ENCODE data around the gene WDR82. TPM values are rescaled to one million over a fixed set of nuclear protein-coding genes. Genes with fewer than 3 reads are reported as not detected.
A peak's percentile ranks its signal among the peaks of the same experiment; 100 is the strongest.

The WDR82 gene
- total RNA-seq, 4 donors from 2014 or later, result 14.6 to 44.9 (median 40.8) TPM

DNA sequence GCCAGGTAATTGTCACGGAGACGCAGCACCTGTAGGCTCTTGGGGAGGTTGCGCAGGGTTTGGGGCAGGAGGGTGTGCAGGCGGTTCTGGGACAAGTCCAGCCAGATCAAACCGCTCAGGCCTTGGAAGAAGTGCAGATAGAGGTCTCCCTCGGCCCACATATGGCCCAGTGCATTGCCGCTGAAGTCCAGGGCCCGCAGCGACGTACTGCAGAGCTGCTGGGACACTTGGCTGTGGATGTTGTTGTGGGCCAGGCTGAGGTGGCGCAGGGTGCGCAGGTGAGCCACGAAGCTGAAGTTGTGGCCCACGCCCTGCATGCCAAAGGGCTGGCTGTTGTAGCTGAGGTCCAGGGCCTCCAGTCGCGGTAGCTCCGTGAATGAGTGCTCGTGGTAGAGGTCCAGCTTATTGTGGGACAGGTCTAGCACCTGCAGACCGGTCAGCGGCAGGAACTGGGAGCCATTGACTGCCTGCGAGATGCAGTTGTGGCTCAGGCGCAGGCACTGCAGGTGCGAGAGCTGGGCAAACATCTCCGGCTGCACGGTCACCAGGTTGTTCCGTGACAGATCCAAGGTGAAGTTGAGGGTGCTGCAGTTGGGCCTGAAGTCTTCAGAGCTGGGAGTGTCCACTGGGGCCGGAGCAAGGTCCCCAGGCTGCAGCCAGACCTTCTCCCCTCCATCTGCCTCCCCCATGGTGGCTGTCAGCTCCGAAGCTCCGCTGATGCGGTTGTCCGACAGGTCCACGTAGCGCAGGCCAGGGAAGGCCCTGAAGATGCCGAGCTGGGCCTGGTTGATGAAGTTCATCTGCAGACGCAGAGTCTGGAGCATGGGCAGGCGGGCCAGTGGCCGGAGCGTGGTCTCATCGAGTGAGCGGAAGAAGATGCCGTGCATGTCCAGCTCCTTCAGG lies 55.9 kb downstream of the WDR82 start:
- no peak for TF ChIP-seq POLR2AphosphoS5 (IDR thresholded peaks at IDR 0.05)
- TF ChIP-seq POLR2A (IDR thresholded peaks at IDR 0.05), result no peak
- no peak overlapping the region for H3K27ac ChIP-seq
- H3K4me1 ChIP-seq, result peaks cover 7 to 21% (median 14%) of the 10 kb centered on the region in 4 donors
- DNase-seq, result no peak
- in situ Hi-C loops (cut with MboI; ENCODE audit: low pct_ligation_motif_present in 1 of 4, low pct_unique_long_range_greater_than_20kb in 1 of 4, low sequenced_read_pairs in 3 of 4), result no loop called here
- 89% methylated on average over 40 of the region's 41 CpGs; no CpG with 5 or more reads in 1 of the 2 donors for WGBS, 2 donors (ENCODE audit: low coverage in 1 of 2)
- no peaks in the 10 kb centered on the region for H3K36me3 ChIP-seq
- no peaks in the 10 kb centered on the region for H3K27me3 ChIP-seq
- intact Hi-C loops (cut with DNase I; ENCODE audit: low total_unique reads), result no loop called here
- no peak overlapping the region for H3K4me3 ChIP-seq
- H3K9me3 ChIP-seq, result no peaks in the 10 kb centered on the region

DNA sequence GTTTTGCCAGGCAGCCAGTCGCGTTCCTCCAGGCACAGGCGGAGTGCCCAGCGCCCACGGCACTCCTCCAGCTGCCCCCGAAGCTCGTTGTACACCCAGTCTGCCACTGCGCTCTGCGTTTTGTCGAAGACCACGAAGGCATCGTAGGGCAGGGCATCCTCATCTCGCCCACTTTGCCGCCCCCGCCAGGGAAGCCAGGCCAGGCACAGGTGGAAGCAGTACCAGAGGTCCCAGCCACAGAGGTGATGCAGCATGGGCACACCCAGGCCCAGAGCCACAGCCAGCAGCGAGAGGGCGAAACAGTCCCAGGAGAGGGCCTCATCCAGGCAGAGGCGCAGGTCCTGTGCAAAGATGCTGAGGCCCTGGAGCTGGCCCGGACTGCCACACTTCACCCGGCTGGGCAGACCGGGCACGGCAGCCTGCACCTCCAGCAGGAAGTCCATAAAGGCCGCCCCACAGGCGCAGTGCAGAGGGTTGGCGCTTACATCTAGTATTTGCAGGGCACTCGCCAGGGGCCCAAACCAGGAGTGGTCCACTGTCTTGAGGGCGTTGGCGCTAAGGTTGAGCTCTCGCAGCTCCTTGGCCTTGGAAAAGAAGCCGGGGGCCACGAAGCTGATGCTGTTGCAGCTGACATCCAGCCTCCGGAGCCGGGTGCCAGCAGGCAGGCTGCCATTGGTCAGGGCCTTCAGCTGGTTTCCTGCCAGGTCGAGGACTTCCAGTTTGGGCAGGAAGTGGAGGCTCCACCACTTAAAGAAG lies 56.7 kb downstream of the WDR82 start:
- in situ Hi-C loops (cut with MboI; ENCODE audit: low pct_ligation_motif_present in 1 of 4, low pct_unique_long_range_greater_than_20kb in 1 of 4, low sequenced_read_pairs in 3 of 4), result no loop called here
- 84 to 94% methylated on average over 7 to 27 of the region's 34 CpGs for WGBS, 2 donors (ENCODE audit: low coverage in 1 of 2)
- Histone ChIP-seq H3K27ac (no peak overlapping the region), H3K27me3 (no peaks in the 10 kb centered on the region), H3K4me3 (no peak overlapping the region), H3K9me3 (no peaks in the 10 kb centered on the region), H3K36me3 (no peaks in the 10 kb centered on the region), H3K4me1 (peaks cover 15 to 29% (median 22%) of the 10 kb centered on the region in 4 donors)
- intact Hi-C loops (cut with DNase I; ENCODE audit: low total_unique reads), result no loop called here
- DNase-seq, result no peak
- TF ChIP-seq POLR2AphosphoS5 (IDR thresholded peaks at IDR 0.05), result no peak
- no peak for TF ChIP-seq POLR2A (IDR thresholded peaks at IDR 0.05)
- no peak for TF ChIP-seq EP300 (IDR thresholded peaks at IDR 0.05; ENCODE audit: low read depth)
- no peak for TF ChIP-seq CTCF (IDR thresholded peaks at IDR 0.05)

DNA sequence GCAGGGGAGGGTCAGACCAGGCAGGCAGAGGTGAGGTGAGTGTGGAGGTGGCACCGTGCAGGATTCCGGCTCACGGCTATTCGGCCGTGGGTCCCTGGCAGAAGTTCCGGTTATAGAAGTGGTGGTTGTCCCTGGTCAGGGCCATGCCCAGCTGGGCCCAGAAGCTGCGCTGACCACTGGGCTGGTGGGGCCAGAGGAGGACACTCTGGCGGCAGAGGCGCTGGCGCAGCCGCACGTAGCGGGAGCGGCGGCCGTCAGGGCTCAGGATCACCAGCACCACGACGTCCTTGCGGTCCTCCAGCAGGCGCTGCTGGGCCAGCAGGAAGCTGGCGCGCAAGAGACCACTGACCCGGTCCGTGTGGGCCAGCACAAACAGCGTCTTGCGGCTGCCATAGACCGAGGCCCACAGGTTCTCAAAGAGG lies 57.3 kb downstream of the WDR82 start:
- Histone ChIP-seq H3K36me3 (no peaks in the 10 kb centered on the region), H3K27ac (no peak overlapping the region), H3K4me1 (peaks cover 21 to 35% (median 28%) of the 10 kb centered on the region in 4 donors), H3K4me3 (no peak overlapping the region), H3K27me3 (no peaks in the 10 kb centered on the region), H3K9me3 (no peaks in the 10 kb centered on the region)
- intact Hi-C loops (cut with DNase I; ENCODE audit: low total_unique reads), result no loop called here
- DNase-seq, result no peak
- no peak for TF ChIP-seq CTCF (IDR thresholded peaks at IDR 0.05)
- TF ChIP-seq POLR2A (IDR thresholded peaks at IDR 0.05), result no peak
- TF ChIP-seq EP300 (IDR thresholded peaks at IDR 0.05; ENCODE audit: low read depth), result no peak
- no peak for TF ChIP-seq POLR2AphosphoS5 (IDR thresholded peaks at IDR 0.05)
- in situ Hi-C loops (cut with MboI; ENCODE audit: low pct_ligation_motif_present in 1 of 4, low pct_unique_long_range_greater_than_20kb in 1 of 4, low sequenced_read_pairs in 3 of 4), result no loop called here
- 93% methylated on average over 27 of the region's 27 CpGs; no CpG with 5 or more reads in 1 of the 2 donors for WGBS, 2 donors (ENCODE audit: low coverage in 1 of 2)

- in situ Hi-C loops (cut with MboI; ENCODE audit: low pct_ligation_motif_present in 1 of 4, low pct_unique_long_range_greater_than_20kb in 1 of 4, low sequenced_read_pairs in 3 of 4) (no loop called here), intact Hi-C loops (cut with DNase I; ENCODE audit: low total_unique reads) (no loop called here)
- Histone ChIP-seq H3K4me1 (peaks cover 23 to 41% (median 30%) of the 10 kb centered on the region in 4 donors), H3K36me3 (no peaks in the 10 kb centered on the region), H3K9me3 (no peaks in the 10 kb centered on the region), H3K4me3 (no peak overlapping the region), H3K27ac (no peak overlapping the region), H3K27me3 (no peaks in the 10 kb centered on the region)
- peak; percentile 88 for DNase-seq
- 28% methylated on average over 9 of the region's 9 CpGs; no CpG with 5 or more reads in 1 of the 2 donors for WGBS, 2 donors (ENCODE audit: low coverage in 1 of 2)
- TF ChIP-seq POLR2AphosphoS5 (IDR thresholded peaks at IDR 0.05) (peak in 1 of 3 donors; percentile 34), POLR2A (IDR thresholded peaks at IDR 0.05) (no peak), EP300 (IDR thresholded peaks at IDR 0.05; ENCODE audit: low read depth) (no peak), CTCF (IDR thresholded peaks at IDR 0.05) (peak; percentile 83 to 97 (median 94))
These were observed 57.9 kb downstream of the WDR82 start for GRCh38 chr3:52220380-52221026.
